DOHH2 (cell line): Measurements from ENCODE around the gene STRA8.

Source experiments
- H3F3A ChIP-seq: fragments of 200-600 bp; sonication (generic), shearing (Covaris generic); 2 replicates; pipeline ENCODE4 v1.6.0; 2016; ENCODE audit warnings: antibody characterized with exemption, mild to moderate bottlenecking; ENCODE audit not compliant: control insufficient read depth, insufficient read depth
- H3K27ac ChIP-seq: fragments of 200-600 bp; sonication (generic); 2 replicates; pipeline ENCODE4 v1.5.1; 2014; ENCODE audit warnings: low read depth, mild to moderate bottlenecking, low read length, moderate library complexity
- H3K27me3 ChIP-seq: fragments of 200-600 bp; sonication (generic); 2 replicates; pipeline ENCODE4 v1.6.1; 2014; ENCODE audit warnings: mild to moderate bottlenecking, low read length, mixed read lengths; ENCODE audit not compliant: control insufficient read depth
- H3K36me3 ChIP-seq: fragments of 200-600 bp; sonication (generic); 2 replicates; pipeline ENCODE4 v1.6.1; 2014; ENCODE audit warnings: mild to moderate bottlenecking, low read length, moderate library complexity, mixed read lengths; ENCODE audit not compliant: control insufficient read depth
- H3K4me1 ChIP-seq: fragments of 200-600 bp; sonication (generic); 2 replicates; pipeline ENCODE4 v1.6.1; 2014; ENCODE audit warnings: mild to moderate bottlenecking, low read length, mixed read lengths; ENCODE audit not compliant: control insufficient read depth
- H3K4me2 ChIP-seq: fragments of 200-600 bp; sonication (generic); 2 replicates; pipeline ENCODE4 v1.6.0; 2014; ENCODE audit warnings: mild to moderate bottlenecking, low read length, moderate library complexity
- H3K4me3 ChIP-seq: fragments of 200-600 bp; sonication (generic); 2 replicates; pipeline ENCODE4 v1.5.1; 2014; ENCODE audit warnings: mild to moderate bottlenecking, low read length, mixed read lengths
- H3K79me2 ChIP-seq: fragments of 200-600 bp; sonication (generic); 2 replicates; pipeline ENCODE4 v1.6.1; 2014; ENCODE audit warnings: mild to moderate bottlenecking, low read length, mixed read lengths; ENCODE audit not compliant: control insufficient read depth
- H3K9me2 ChIP-seq: fragments of 200-600 bp; sonication (generic); replicated peaks from 2 replicates; pipeline ENCODE4 v1.6.1; 2014; ENCODE audit warnings: mild to moderate bottlenecking, low read length, mixed read lengths; ENCODE audit not compliant: control insufficient read depth
- H3K9me3 ChIP-seq: fragments of 200-600 bp; sonication (generic); 2 replicates; pipeline ENCODE4 v1.6.1; 2014; ENCODE audit warnings: antibody characterized with exemption, low read length, mixed read lengths; ENCODE audit not compliant: control insufficient read depth, insufficient read depth
- H4K20me1 ChIP-seq: fragments of 200-600 bp; sonication (generic); 2 replicates; pipeline ENCODE4 v1.6.0; 2014; ENCODE audit warnings: low read depth, mild to moderate bottlenecking, antibody characterized with exemption, low read length, moderate library complexity; ENCODE audit not compliant: control insufficient read depth, insufficient read depth
- EZH2phosphoT487 ChIP-seq: fragments of 200-600 bp; sonication (generic); IDR thresholded peaks from 2 replicates; pipeline ENCODE4 v1.6.1; 2017; ENCODE audit warnings: borderline replicate concordance, mild to moderate bottlenecking, antibody characterized with exemption, low read length, moderate library complexity, mixed read lengths
- TF ChIP-seq, protein P1 (sequence below): fragments of 200-600 bp; sonication (generic); IDR thresholded peaks from one replicate; pipeline ENCODE4 v1.5.1; 2014; ENCODE audit warnings: antibody characterized with exemption, mild to moderate bottlenecking, low read depth, low read length; ENCODE audit not compliant: poor library complexity, severe bottlenecking

Gene STRA8

GRCh38 chr7:135206941-135207391 lies 26.7 kb upstream of the STRA8 start:
- no peak overlapping the region for H3K4me2 ChIP-seq

DNA sequence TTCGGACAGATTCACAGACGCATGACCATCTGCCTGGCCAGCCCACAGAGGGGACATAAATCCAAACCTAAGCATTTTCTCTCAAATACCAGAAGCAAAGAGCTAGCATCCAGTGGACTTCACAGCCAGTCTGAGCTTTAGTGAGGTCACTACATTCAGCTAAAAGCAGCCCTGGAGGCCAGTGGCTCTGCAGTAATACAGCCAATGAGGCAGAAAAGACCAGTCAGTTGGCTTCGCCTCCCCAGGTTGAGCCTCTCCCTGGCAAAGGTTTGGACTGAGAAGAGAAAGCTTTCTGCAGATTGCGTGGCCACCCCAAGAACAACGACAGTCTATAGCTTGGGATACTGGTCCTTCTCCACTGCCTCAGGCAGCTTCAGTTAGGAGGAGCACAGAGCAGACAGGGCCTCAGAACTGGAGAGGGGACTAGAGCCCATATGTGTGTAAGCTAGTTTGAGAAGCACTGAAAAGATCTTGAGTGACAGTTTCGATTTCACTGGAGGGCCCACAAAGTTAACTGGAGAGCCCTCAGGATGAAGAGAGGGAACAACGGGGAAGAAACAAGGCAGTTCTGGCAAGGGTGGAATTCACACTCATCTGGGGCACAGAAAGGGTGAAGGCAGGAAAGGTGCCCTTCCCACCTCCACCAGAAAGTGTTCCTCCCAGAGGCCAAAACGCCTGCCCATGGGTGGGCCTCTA lies 26.1 kb upstream of the STRA8 start:
- Histone ChIP-seq H3K27ac (no peak overlapping the region), H3K9me3 (no peaks in the 10 kb centered on the region), H3F3A (no peaks in the 10 kb centered on the region), H3K4me1 (peaks cover 56% of the 10 kb centered on the region), H3K4me3 (no peak overlapping the region), H3K4me2 (peak overlapping the region; percentile 44; the same call in 1 of the 2 replicates), H3K27me3 (no peaks in the 10 kb centered on the region), H3K9me2 (no peaks in the 10 kb centered on the region), H3K79me2 (peaks cover 8% of the 10 kb centered on the region; the same call in 1 of the 2 replicates), H3K36me3 (peaks cover 20% of the 10 kb centered on the region), H4K20me1 (no peaks in the 10 kb centered on the region)
- TF ChIP-seq, protein P1, sequence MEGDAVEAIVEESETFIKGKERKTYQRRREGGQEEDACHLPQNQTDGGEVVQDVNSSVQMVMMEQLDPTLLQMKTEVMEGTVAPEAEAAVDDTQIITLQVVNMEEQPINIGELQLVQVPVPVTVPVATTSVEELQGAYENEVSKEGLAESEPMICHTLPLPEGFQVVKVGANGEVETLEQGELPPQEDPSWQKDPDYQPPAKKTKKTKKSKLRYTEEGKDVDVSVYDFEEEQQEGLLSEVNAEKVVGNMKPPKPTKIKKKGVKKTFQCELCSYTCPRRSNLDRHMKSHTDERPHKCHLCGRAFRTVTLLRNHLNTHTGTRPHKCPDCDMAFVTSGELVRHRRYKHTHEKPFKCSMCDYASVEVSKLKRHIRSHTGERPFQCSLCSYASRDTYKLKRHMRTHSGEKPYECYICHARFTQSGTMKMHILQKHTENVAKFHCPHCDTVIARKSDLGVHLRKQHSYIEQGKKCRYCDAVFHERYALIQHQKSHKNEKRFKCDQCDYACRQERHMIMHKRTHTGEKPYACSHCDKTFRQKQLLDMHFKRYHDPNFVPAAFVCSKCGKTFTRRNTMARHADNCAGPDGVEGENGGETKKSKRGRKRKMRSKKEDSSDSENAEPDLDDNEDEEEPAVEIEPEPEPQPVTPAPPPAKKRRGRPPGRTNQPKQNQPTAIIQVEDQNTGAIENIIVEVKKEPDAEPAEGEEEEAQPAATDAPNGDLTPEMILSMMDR: no peak
- no peak for TF ChIP-seq EZH2phosphoT487

More at GRCh38 chr7:135206941-135207391, 26.7 kb upstream of the STRA8 start:
- H3K4me1 ChIP-seq: peaks cover 55% of the 10 kb centered on the region
- no peaks in the 10 kb centered on the region for H3K9me2 ChIP-seq
- H3K27ac ChIP-seq: no peak overlapping the region
- H3K36me3 ChIP-seq: peaks cover 20% of the 10 kb centered on the region
- no peaks in the 10 kb centered on the region for H3K9me3 ChIP-seq
- peaks cover 8% of the 10 kb centered on the region; the same call in 1 of the 2 replicates for H3K79me2 ChIP-seq
- no peaks in the 10 kb centered on the region for H3F3A ChIP-seq
- no peak overlapping the region for H3K4me3 ChIP-seq
- TF ChIP-seq, protein P1: no peak
- no peak for TF ChIP-seq EZH2phosphoT487
- H4K20me1 ChIP-seq: no peaks in the 10 kb centered on the region
- no peaks in the 10 kb centered on the region for H3K27me3 ChIP-seq

- no peaks in the 10 kb centered on the region for H3K9me3 ChIP-seq
- no peaks in the 10 kb centered on the region for H3K27me3 ChIP-seq
- peak overlapping the region; percentile 44; the same call in 1 of the 2 replicates for H3K4me2 ChIP-seq
- peaks cover 56% of the 10 kb centered on the region for H3K4me1 ChIP-seq
- no peak overlapping the region for H3K27ac ChIP-seq
- peaks cover 8% of the 10 kb centered on the region; the same call in 1 of the 2 replicates for H3K79me2 ChIP-seq
- H3K9me2 ChIP-seq: no peaks in the 10 kb centered on the region
- peaks cover 17% of the 10 kb centered on the region for H3K36me3 ChIP-seq
- no peak overlapping the region for H3K4me3 ChIP-seq
- no peaks in the 10 kb centered on the region for H4K20me1 ChIP-seq
- TF ChIP-seq EZH2phosphoT487: no peak
- TF ChIP-seq, protein P1: no peak
- no peaks in the 10 kb centered on the region for H3F3A ChIP-seq
Observed at GRCh38 chr7:135208102-135208793, 25.4 kb upstream of the STRA8 start.
